ENCODE data around the gene ZNF771.

The ZNF771 gene

DNA sequence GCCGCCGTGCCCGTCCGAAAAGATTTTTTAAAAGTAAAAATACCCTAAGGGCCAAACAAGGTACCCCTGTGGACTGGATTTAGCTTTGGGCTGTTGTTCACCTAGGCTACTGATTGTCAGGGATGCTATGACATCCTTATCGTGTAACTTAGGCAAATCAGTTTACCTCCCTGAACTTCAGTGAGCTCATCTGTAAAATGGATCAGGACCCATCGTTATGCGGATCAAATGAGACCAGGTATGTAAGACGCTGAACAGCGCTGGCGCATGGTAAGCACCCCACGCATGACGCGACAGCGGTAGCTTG is 658 bp upstream of the ZNF771 start:
- no peaks in the 10 kb centered on the region for H3K27me3 ChIP-seq
- no peak for TF ChIP-seq CTCF (IDR thresholded peaks at IDR 0.05; ENCODE audit: low read depth, low read length)

GRCh38 chr16:30407804-30408534 is 563 bp downstream of the ZNF771 start:
- H3K4me1 ChIP-seq, result peaks cover 6% of the 10 kb centered on the region; the same call in 1 of the 2 replicates
- peaks cover 10% of the 10 kb centered on the region for H3K36me3 ChIP-seq
- no peak for DNase-seq
- H3K27me3 ChIP-seq, result no peaks in the 10 kb centered on the region
- H3K9me3 ChIP-seq, result no peaks in the 10 kb centered on the region
- TF ChIP-seq CTCF (IDR thresholded peaks at IDR 0.05; ENCODE audit: low read depth, low read length), result no peak
- peak overlapping the region; percentile 77 for H3K4me3 ChIP-seq (ENCODE audit: low read depth, low read length)

More for the DNA sequence above, 658 bp upstream of the ZNF771 start:
- H3K9me3 ChIP-seq, result no peaks in the 10 kb centered on the region
- peaks cover 6% of the 10 kb centered on the region; the same call in 1 of the 2 replicates for H3K4me1 ChIP-seq
- H3K36me3 ChIP-seq, result peaks cover 5% of the 10 kb centered on the region; the same call in 1 of the 2 replicates
- H3K4me3 ChIP-seq (ENCODE audit: low read depth, low read length), result peak overlapping the region; percentile 77
- DNase-seq, result no peak

DNA sequence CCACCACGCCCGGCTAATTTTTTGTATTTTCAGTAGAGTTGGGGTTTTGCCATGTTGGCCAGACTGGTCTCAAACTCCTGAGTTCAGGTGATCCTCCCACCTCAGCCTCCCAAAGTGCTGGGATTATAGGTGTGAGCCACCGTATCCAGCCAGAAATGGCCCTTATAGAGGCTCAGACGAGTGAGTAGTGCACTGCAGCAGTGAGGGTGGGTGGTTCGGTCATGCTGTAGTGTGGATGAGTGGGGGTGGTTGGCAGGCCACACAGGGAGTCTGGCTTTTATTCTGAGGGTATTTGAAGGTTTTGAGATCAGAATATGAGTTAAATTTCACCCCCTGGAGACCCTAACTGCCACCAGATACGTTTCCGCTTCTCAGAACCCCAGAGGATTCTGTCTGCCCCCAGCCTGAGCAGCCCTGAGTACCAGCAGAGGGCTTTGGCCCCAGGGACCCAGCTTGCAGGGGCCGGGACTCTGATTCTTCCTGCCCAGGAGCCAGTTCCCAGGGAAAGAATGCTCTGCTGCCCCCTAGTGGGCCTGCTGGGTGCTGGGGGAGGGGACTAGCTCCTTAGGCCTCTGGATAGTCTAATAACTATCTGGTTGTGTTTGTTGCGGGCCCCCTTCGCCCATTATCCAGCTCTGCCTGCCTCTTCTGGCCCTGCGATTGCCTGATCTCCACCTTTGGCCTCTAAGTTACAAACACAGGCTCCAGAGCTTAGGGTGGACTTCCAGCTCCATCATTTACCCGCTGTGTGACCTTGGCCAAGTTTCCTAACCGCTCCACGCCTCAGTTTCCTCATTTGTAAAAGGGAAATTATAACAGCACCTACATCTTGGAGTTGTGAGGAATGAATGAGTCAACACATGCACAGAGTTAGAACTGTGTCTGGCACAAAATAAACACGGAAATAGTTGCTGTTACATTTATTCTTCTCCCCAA is 2.0 kb downstream of the ZNF771 start:
- peak; percentile 96 for DNase-seq
- H3K4me1 ChIP-seq, result peaks cover 6% of the 10 kb centered on the region; the same call in 1 of the 2 replicates
- TF ChIP-seq CTCF (IDR thresholded peaks at IDR 0.05; ENCODE audit: low read depth, low read length), result peak; percentile 97
- H3K27me3 ChIP-seq, result no peaks in the 10 kb centered on the region
- H3K36me3 ChIP-seq, result peaks cover 10% of the 10 kb centered on the region
- no peak overlapping the region for H3K4me3 ChIP-seq (ENCODE audit: low read depth, low read length)
- H3K9me3 ChIP-seq, result no peaks in the 10 kb centered on the region

DNA sequence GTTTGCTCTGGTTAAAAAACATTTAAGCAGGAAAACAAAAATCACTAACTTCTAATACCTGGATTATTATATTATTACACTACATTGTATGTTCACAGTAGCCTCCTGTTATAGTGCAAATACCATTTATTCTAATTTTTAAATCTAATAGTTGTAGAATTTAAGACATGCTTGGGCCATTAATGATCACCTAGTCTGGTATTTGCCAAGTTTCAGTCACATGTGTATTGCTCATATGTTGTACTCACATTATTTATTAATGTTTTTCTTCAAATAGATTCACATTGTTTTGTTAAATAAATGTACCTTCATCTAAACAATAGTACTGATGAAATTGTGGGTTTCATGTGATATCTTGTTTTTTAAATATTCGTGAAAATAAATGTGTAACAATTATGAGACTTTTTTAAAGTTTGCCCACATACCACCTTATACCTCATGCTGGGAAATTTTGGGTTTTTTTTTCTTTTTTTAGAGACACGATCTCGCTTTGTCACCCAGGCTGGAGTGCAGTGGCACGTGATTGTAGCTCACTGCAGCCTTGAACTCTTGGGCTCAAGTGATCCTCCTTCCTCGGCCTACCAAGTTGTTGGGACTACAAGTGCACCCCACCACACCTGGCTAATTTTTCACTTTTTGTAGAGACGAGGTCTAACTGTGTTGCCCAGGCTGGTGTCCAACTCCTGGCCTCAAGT is 5.9 kb downstream of the ZNF771 start:
- peaks cover 10% of the 10 kb centered on the region for H3K36me3 ChIP-seq
- no peaks in the 10 kb centered on the region for H3K27me3 ChIP-seq
- no peak for DNase-seq
- no peak for TF ChIP-seq CTCF (IDR thresholded peaks at IDR 0.05; ENCODE audit: low read depth, low read length)
- no peaks in the 10 kb centered on the region for H3K9me3 ChIP-seq
- peaks cover 9% of the 10 kb centered on the region; the same call in 1 of the 2 replicates for H3K4me1 ChIP-seq
- no peak overlapping the region for H3K4me3 ChIP-seq (ENCODE audit: low read depth, low read length)

GRCh38 chr16:30414159-30414558 is 6.8 kb downstream of the ZNF771 start:
- Histone ChIP-seq H3K27me3 (no peaks in the 10 kb centered on the region), H3K4me3 (ENCODE audit: low read depth, low read length) (no peak overlapping the region), H3K4me1 (peaks cover 7% of the 10 kb centered on the region; the same call in 1 of the 2 replicates), H3K36me3 (peaks cover 10% of the 10 kb centered on the region), H3K9me3 (no peaks in the 10 kb centered on the region)
- no peak for DNase-seq
- no peak for TF ChIP-seq CTCF (IDR thresholded peaks at IDR 0.05; ENCODE audit: low read depth, low read length)
